ENCODE results near the gene EPS15. TPM values are rescaled to one million over a fixed set of nuclear protein-coding genes. Genes with fewer than 3 reads are reported as not detected.
"Not testable (repeated sequence)": the region's sequence is repeated elsewhere in the genome, so short reads cannot be mapped to it uniquely, and the experiment has no call there.

The EPS15 gene
- total RNA-seq, 1 donor from 2014 or later = 139 TPM

GRCh38 chr1:51504806-51505525 is 14.1 kb downstream of the EPS15 start:
- Mint-ChIP-seq H3K27ac (ENCODE audit: unreplicated experiment) (no peak overlapping the region), H3K9me3 (ENCODE audit: unreplicated experiment) (no peaks in the 10 kb centered on the region), H3K4me3 (ENCODE audit: unreplicated experiment) (no peak overlapping the region), H3K4me1 (ENCODE audit: low read depth, unreplicated experiment) (peaks cover 4% of the 10 kb centered on the region), H3K27me3 (ENCODE audit: unreplicated experiment) (peaks cover 3% of the 10 kb centered on the region), H3K36me3 (ENCODE audit: unreplicated experiment) (no peaks in the 10 kb centered on the region)
- DNase-seq = no peak
- no peak for TF ChIP-seq CTCF (IDR thresholded peaks at IDR 0.05; ENCODE audit: partially characterized antibody, unreplicated experiment)

GRCh38 chr1:51501218-51501630 is 17.8 kb downstream of the EPS15 start:
- not testable (repeated sequence) for H3K4me1 Mint-ChIP-seq (ENCODE audit: low read depth, unreplicated experiment); H3K36me3 Mint-ChIP-seq (ENCODE audit: unreplicated experiment); H3K27ac Mint-ChIP-seq (ENCODE audit: unreplicated experiment); H3K9me3 Mint-ChIP-seq (ENCODE audit: unreplicated experiment); H3K4me3 Mint-ChIP-seq (ENCODE audit: unreplicated experiment); H3K27me3 Mint-ChIP-seq (ENCODE audit: unreplicated experiment); DNase-seq

- Mint-ChIP-seq H3K27me3 (ENCODE audit: unreplicated experiment) (no peaks in the 10 kb centered on the region), H3K4me1 (ENCODE audit: low read depth, unreplicated experiment) (no peaks in the 10 kb centered on the region), H3K4me3 (ENCODE audit: unreplicated experiment) (no peak overlapping the region), H3K36me3 (ENCODE audit: unreplicated experiment) (no peaks in the 10 kb centered on the region), H3K27ac (ENCODE audit: unreplicated experiment) (no peak overlapping the region), H3K9me3 (ENCODE audit: unreplicated experiment) (no peaks in the 10 kb centered on the region)
- TF ChIP-seq CTCF (IDR thresholded peaks at IDR 0.05; ENCODE audit: partially characterized antibody, unreplicated experiment) = no peak
- no peak for DNase-seq
Measured at GRCh38 chr1:51499694-51500093, 19.4 kb downstream of the EPS15 start.

- Mint-ChIP-seq H3K36me3 (ENCODE audit: unreplicated experiment) (peaks cover 5% of the 10 kb centered on the region), H3K4me1 (ENCODE audit: low read depth, unreplicated experiment) (no peaks in the 10 kb centered on the region), H3K4me3 (ENCODE audit: unreplicated experiment) (no peak overlapping the region), H3K9me3 (ENCODE audit: unreplicated experiment) (peaks cover 2% of the 10 kb centered on the region), H3K27ac (ENCODE audit: unreplicated experiment) (no peak overlapping the region), H3K27me3 (ENCODE audit: unreplicated experiment) (peaks cover 3% of the 10 kb centered on the region)
- DNase-seq = no peak
- no peak for TF ChIP-seq CTCF (IDR thresholded peaks at IDR 0.05; ENCODE audit: partially characterized antibody, unreplicated experiment)
Measured at GRCh38 chr1:51498924-51499323, 20.1 kb downstream of the EPS15 start.

- Mint-ChIP-seq H3K4me1 (ENCODE audit: low read depth, unreplicated experiment) (no peaks in the 10 kb centered on the region), H3K4me3 (ENCODE audit: unreplicated experiment) (no peak overlapping the region), H3K27ac (ENCODE audit: unreplicated experiment) (no peak overlapping the region), H3K9me3 (ENCODE audit: unreplicated experiment) (peaks cover 2% of the 10 kb centered on the region), H3K36me3 (ENCODE audit: unreplicated experiment) (peaks cover 6% of the 10 kb centered on the region), H3K27me3 (ENCODE audit: unreplicated experiment) (peaks cover 5% of the 10 kb centered on the region)
- DNase-seq = no peak
- TF ChIP-seq CTCF (IDR thresholded peaks at IDR 0.05; ENCODE audit: partially characterized antibody, unreplicated experiment) = no peak
Measured at GRCh38 chr1:51497340-51497739, 21.7 kb downstream of the EPS15 start.

All from glutamatergic neuron (in vitro differentiated cells).